Common myeloid progenitor, CD34-positive (primary cell): ENCODE measurements around the gene TMEM178B.
A peak's percentile ranks its signal among the peaks of the same experiment; 100 is the strongest.
"Not testable (repeated sequence)": the region's sequence is repeated elsewhere in the genome, so short reads cannot be mapped to it uniquely, and the experiment has no call there.

Experiments
- CTCF ChIA-PET: fragments of 350-600 bp; sonication (Branson Sonifier 250); formaldehyde crosslinking; loops from one replicate; lab custom pipeline; 2021; ENCODE audit warnings: antibody characterized with exemption; lab: Charles Lee
- POLR2A ChIA-PET: fragments of 350-600 bp; sonication (Branson Sonifier 250); formaldehyde crosslinking; loops from one replicate; lab custom pipeline; 2021; ENCODE audit warnings: antibody characterized with exemption; lab: Charles Lee
- DNase-seq, 3 donors: peaks; one replicate each; pipeline versions ENCODE4 v3.0.0 to v3.0.0-alpha.2; 2013
- H3K27ac ChIP-seq, 2 experiments: 1 replicate in 1 of 2; 2 replicates in 1 of 2; pipeline ENCODE4 v1.7.0; 2013; ENCODE audit warnings: inconsistent platforms in 2 of 2, low read length in 2 of 2, mild to moderate bottlenecking in 2 of 2, low read depth in 1 of 2, moderate library complexity in 1 of 2; ENCODE audit not compliant: severe bottlenecking in 2 of 2, insufficient read depth in 1 of 2, poor library complexity in 1 of 2
- H3K27me3 ChIP-seq, 5 experiments: replicated peaks in 2 of 5; 1 replicate in 3 of 5; 2 replicates in 2 of 5; pipeline versions ENCODE4 v1.6.1 to v1.7.0; 2013; ENCODE audit warnings: low read length in 4 of 5, mild to moderate bottlenecking in 2 of 5, moderate library complexity in 2 of 5, inconsistent platforms in 1 of 5; ENCODE audit not compliant: insufficient read depth in 5 of 5, control insufficient read depth in 4 of 5
- H3K36me3 ChIP-seq, 4 experiments: 1 replicate in 2 of 4; 2 replicates in 2 of 4; pipeline versions ENCODE4 v1.6.1 to v1.7.0; 2013; ENCODE audit warnings: low read length in 3 of 4, control low read depth in 1 of 4, mild to moderate bottlenecking in 1 of 4; ENCODE audit not compliant: control insufficient read depth in 4 of 4, insufficient read depth in 4 of 4
- H3K4me1 ChIP-seq, 4 experiments: 1 replicate in 3 of 4; 2 replicates in 1 of 4; pipeline versions ENCODE4 v1.6.1 to v1.7.1; 2013; ENCODE audit warnings: low read length in 3 of 4, mild to moderate bottlenecking in 3 of 4, control low read depth in 1 of 4, inconsistent platforms in 1 of 4, moderate library complexity in 1 of 4; ENCODE audit not compliant: control insufficient read depth in 4 of 4, insufficient read depth in 4 of 4; ENCODE audit errors: control extremely low read depth in 1 of 4
- H3K4me3 ChIP-seq, 7 experiments: 1 replicate in 4 of 7; 2 replicates in 3 of 7; pipeline versions ENCODE4 v1.5.1 to v1.7.0; 2013; ENCODE audit warnings: mild to moderate bottlenecking in 7 of 7, low read length in 6 of 7, moderate library complexity in 6 of 7, inconsistent platforms in 2 of 7, low read depth in 2 of 7, control low read depth in 1 of 7; ENCODE audit not compliant: insufficient read depth in 4 of 7, control insufficient read depth in 1 of 7; ENCODE audit errors: extremely low read depth in 1 of 7
- H3K9me3 ChIP-seq, 5 experiments: 1 replicate in 4 of 5; 2 replicates in 1 of 5; pipeline versions ENCODE4 v1.6.1 to v1.7.1; 2013; ENCODE audit warnings: low read length in 4 of 5, mild to moderate bottlenecking in 2 of 5, inconsistent platforms in 1 of 5, low read depth in 1 of 5, moderate library complexity in 1 of 5; ENCODE audit not compliant: control insufficient read depth in 4 of 5, insufficient read depth in 2 of 5; ENCODE audit errors: control extremely low read depth in 1 of 5
- WGBS: methylation state at CpG from one replicate; pipeline ENCODE4 v1.1.5; 2013; ENCODE audit not compliant: insufficient coverage; 5-methylcytosine and 5-hydroxymethylcytosine counted together

TMEM178B gene

GRCh38 chr7:141074162-141074991, 513 bp downstream of the TMEM178B start:
- peak overlapping the region in 6 of 7 experiments; percentile 16 to 77 (median 59) for H3K4me3 ChIP-seq
- DNase-seq, result peak in 2 of 3 donors; percentile 18 to 33

GRCh38 chr7:141074997-141075396, 1.1 kb downstream of the TMEM178B start:
- Histone ChIP-seq H3K9me3 (peaks cover 0 to 3% (median 0%) of the 10 kb centered on the region in 5 experiments), H3K27me3 (peaks cover 31 to 86% (median 46%) of the 10 kb centered on the region in 5 experiments), H3K4me3 (peak overlapping the region in 1 of 7 experiments; percentile 65), H3K36me3 (no peaks in the 10 kb centered on the region), H3K4me1 (peaks cover 0 to 38% (median 30%) of the 10 kb centered on the region in 4 experiments), H3K27ac (no peak overlapping the region)
- ChIA-PET CTCF (no interaction called here), POLR2A (no interaction called here)
- no CpG with 5 or more reads among the region's 4 CpGs for WGBS
- no peak for DNase-seq

More at GRCh38 chr7:141074162-141074991, 513 bp downstream of the TMEM178B start:
- under 1% methylated on average over 71 of the region's 75 CpGs for WGBS
- Histone ChIP-seq H3K9me3 (peaks cover 0 to 3% (median 0%) of the 10 kb centered on the region in 5 experiments), H3K27me3 (peaks cover 34 to 92% (median 52%) of the 10 kb centered on the region in 5 experiments), H3K27ac (no peak overlapping the region), H3K4me1 (peaks cover 0 to 38% (median 30%) of the 10 kb centered on the region in 4 experiments), H3K36me3 (no peaks in the 10 kb centered on the region)
- CTCF ChIA-PET, result no interaction called here
- POLR2A ChIA-PET, result no interaction called here

- no peak overlapping the region for H3K4me3 ChIP-seq
- no peaks in the 10 kb centered on the region for H3K36me3 ChIP-seq
- 56% methylated on average over 3 of the region's 3 CpGs for WGBS
- peaks cover 28 to 75% (median 38%) of the 10 kb centered on the region in 5 experiments for H3K27me3 ChIP-seq
- ChIA-PET CTCF (no interaction called here), POLR2A (no interaction called here)
- peaks cover 0 to 3% (median 0%) of the 10 kb centered on the region in 5 experiments for H3K9me3 ChIP-seq
- H3K4me1 ChIP-seq, result peaks cover 0 to 34% (median 29%) of the 10 kb centered on the region in 4 experiments
- no peak overlapping the region for H3K27ac ChIP-seq
- DNase-seq, result no peak
These were observed 2.5 kb downstream of the TMEM178B start for GRCh38 chr7:141076377-141076776.

GRCh38 chr7:141079219-141079618, 5.4 kb downstream of the TMEM178B start:
- no peak overlapping the region for H3K27ac ChIP-seq
- peaks cover 0 to 3% (median 0%) of the 10 kb centered on the region in 5 experiments for H3K9me3 ChIP-seq
- WGBS, result 100% methylated on average over 5 of the region's 8 CpGs
- POLR2A ChIA-PET, result no interaction called here
- peaks cover 21 to 62% (median 30%) of the 10 kb centered on the region in 5 experiments for H3K27me3 ChIP-seq
- H3K36me3 ChIP-seq, result no peaks in the 10 kb centered on the region
- DNase-seq, result no peak
- peaks cover 0 to 6% (median 5%) of the 10 kb centered on the region in 4 experiments for H3K4me1 ChIP-seq
- H3K4me3 ChIP-seq, result no peak overlapping the region
- CTCF ChIA-PET, result no interaction called here

- POLR2A ChIA-PET, H3K9me3 ChIP-seq, DNase-seq, H3K36me3 ChIP-seq, CTCF ChIA-PET, H3K27ac ChIP-seq, H3K4me1 ChIP-seq, H3K4me3 ChIP-seq: not testable (repeated sequence)
- no CpG with 5 or more reads among the region's 2 CpGs for WGBS
- peaks cover 0 to 16% (median 4%) of the 10 kb centered on the region in 5 experiments for H3K27me3 ChIP-seq
These were observed 15.6 kb downstream of the TMEM178B start for GRCh38 chr7:141089490-141089889.

- no CpG with 5 or more reads among the region's 3 CpGs for WGBS
- Histone ChIP-seq H3K36me3 (no peaks in the 10 kb centered on the region), H3K9me3 (peaks cover 0 to 2% (median 0%) of the 10 kb centered on the region in 5 experiments), H3K27me3 (peaks cover 0 to 6% (median 2%) of the 10 kb centered on the region in 5 experiments), H3K4me1 (no peaks in the 10 kb centered on the region), H3K27ac (no peak overlapping the region), H3K4me3 (no peak overlapping the region)
- ChIA-PET CTCF (no interaction called here), POLR2A (no interaction called here)
- DNase-seq, result no peak
These were observed 20.6 kb downstream of the TMEM178B start for GRCh38 chr7:141094336-141095070.
